Measurements from ENCODE around the gene CORIN. TPM values are rescaled to one million over a fixed set of nuclear protein-coding genes. Genes with fewer than 3 reads are reported as not detected.

The CORIN gene
- total RNA-seq, 1 donor from 2014 or later, result 92.0 TPM

GRCh38 chr4:47572981-47573380 lies 264.9 kb downstream of the CORIN start:
- peaks cover 84% of the 10 kb centered on the region for H3K36me3 ChIP-seq
- H3K4me3 ChIP-seq, result no peak overlapping the region
- no peak overlapping the region for H3K27ac ChIP-seq (replicated peaks)
- H3K4me1 ChIP-seq, result peaks cover 16% of the 10 kb centered on the region
- no peaks in the 10 kb centered on the region for H3K27me3 ChIP-seq (ENCODE audit: low read depth)
- no peaks in the 10 kb centered on the region for H3K9me3 ChIP-seq (replicated peaks)
- intact Hi-C loops (cut with micrococcal nuclease), result no loop called here
- DNase-seq, result no peak
- TF ChIP-seq, protein P1, sequence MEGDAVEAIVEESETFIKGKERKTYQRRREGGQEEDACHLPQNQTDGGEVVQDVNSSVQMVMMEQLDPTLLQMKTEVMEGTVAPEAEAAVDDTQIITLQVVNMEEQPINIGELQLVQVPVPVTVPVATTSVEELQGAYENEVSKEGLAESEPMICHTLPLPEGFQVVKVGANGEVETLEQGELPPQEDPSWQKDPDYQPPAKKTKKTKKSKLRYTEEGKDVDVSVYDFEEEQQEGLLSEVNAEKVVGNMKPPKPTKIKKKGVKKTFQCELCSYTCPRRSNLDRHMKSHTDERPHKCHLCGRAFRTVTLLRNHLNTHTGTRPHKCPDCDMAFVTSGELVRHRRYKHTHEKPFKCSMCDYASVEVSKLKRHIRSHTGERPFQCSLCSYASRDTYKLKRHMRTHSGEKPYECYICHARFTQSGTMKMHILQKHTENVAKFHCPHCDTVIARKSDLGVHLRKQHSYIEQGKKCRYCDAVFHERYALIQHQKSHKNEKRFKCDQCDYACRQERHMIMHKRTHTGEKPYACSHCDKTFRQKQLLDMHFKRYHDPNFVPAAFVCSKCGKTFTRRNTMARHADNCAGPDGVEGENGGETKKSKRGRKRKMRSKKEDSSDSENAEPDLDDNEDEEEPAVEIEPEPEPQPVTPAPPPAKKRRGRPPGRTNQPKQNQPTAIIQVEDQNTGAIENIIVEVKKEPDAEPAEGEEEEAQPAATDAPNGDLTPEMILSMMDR (IDR thresholded peaks at IDR 0.05; ENCODE audit: borderline replicate concordance), result no peak

GRCh38 chr4:47570816-47571215 lies 267.1 kb downstream of the CORIN start:
- intact Hi-C loops (cut with micrococcal nuclease), result no loop called here
- peaks cover 79% of the 10 kb centered on the region for H3K36me3 ChIP-seq

DNA sequence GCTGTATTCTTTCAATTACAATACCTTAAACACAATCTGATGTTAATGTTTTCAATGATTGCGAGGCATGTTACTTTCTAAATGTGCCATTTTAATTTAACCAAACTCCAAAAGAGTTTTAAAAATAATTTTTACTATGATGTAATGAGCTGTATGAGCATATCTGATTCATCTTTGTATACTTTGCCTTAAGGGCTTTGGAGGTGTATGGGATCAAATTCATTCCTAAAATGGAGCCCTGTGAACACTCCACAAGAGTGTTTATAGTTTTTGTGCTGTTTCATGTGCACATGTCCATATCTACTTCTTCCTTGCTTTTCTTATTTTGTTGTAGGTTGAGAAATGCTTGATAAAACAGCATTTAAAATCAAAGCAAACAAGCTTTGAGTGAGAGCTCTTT lies 270.4 kb downstream of the CORIN start:
- Histone ChIP-seq H3K27ac (replicated peaks) (no peak overlapping the region), H3K36me3 (peaks cover 74% of the 10 kb centered on the region), H3K27me3 (ENCODE audit: low read depth) (no peaks in the 10 kb centered on the region), H3K9me3 (replicated peaks) (no peaks in the 10 kb centered on the region), H3K4me1 (no peaks in the 10 kb centered on the region), H3K4me3 (no peak overlapping the region)
- intact Hi-C loops (cut with micrococcal nuclease), result loop anchor here (10.0 kb wide), 1 partner anchor 103 kb away; the partner anchor contains the start of gene COMMD8
- no peak for DNase-seq
- TF ChIP-seq, protein P1 (IDR thresholded peaks at IDR 0.05; ENCODE audit: borderline replicate concordance), result no peak

More at GRCh38 chr4:47570816-47571215, 267.1 kb downstream of the CORIN start:
- Histone ChIP-seq H3K27me3 (ENCODE audit: low read depth) (no peaks in the 10 kb centered on the region), H3K27ac (replicated peaks) (no peak overlapping the region), H3K4me1 (no peaks in the 10 kb centered on the region), H3K4me3 (no peak overlapping the region), H3K9me3 (replicated peaks) (no peaks in the 10 kb centered on the region)
- TF ChIP-seq, protein P1 (IDR thresholded peaks at IDR 0.05; ENCODE audit: borderline replicate concordance), result no peak
- no peak for DNase-seq

DNA sequence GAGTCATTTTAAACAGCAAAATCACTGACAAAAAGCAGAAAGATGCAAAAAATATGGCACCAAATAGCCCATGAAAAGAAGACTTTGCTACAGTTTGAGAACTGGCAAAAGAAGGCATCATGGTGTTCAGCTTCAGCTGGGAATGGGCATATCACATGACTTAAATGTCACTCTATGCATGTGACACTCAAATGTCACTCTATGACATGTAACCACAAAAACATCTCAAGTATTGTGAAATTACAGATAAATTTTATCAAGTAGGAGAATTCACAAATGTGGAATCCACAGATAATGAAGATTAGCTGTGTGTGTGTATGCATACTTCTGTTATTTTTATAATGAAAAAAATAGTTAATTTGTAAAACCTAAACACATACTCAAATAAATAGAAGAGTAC lies 270.9 kb downstream of the CORIN start:
- Histone ChIP-seq H3K4me3 (no peak overlapping the region), H3K27me3 (ENCODE audit: low read depth) (no peaks in the 10 kb centered on the region), H3K36me3 (peaks cover 75% of the 10 kb centered on the region), H3K4me1 (no peaks in the 10 kb centered on the region), H3K9me3 (replicated peaks) (no peaks in the 10 kb centered on the region), H3K27ac (replicated peaks) (no peak overlapping the region)
- TF ChIP-seq, protein P1 (IDR thresholded peaks at IDR 0.05; ENCODE audit: borderline replicate concordance), result no peak
- intact Hi-C loops (cut with micrococcal nuclease), result loop anchor here (10.0 kb wide), 1 partner anchor 102 kb away; the partner anchor contains the start of gene COMMD8
- no peak for DNase-seq

GRCh38 chr4:47566566-47566965 lies 271.3 kb downstream of the CORIN start:
- Histone ChIP-seq H3K36me3 (peaks cover 73% of the 10 kb centered on the region), H3K27me3 (ENCODE audit: low read depth) (no peaks in the 10 kb centered on the region), H3K4me1 (no peaks in the 10 kb centered on the region), H3K9me3 (replicated peaks) (no peaks in the 10 kb centered on the region), H3K27ac (replicated peaks) (no peak overlapping the region), H3K4me3 (no peak overlapping the region)
- intact Hi-C loops (cut with micrococcal nuclease), result loop anchor here (10.0 kb wide), 1 partner anchor 102 kb away; the partner anchor contains the start of gene COMMD8
- no peak for DNase-seq
- TF ChIP-seq, protein P1 (IDR thresholded peaks at IDR 0.05; ENCODE audit: borderline replicate concordance), result no peak
